ENCODE data around the gene PFKL. TPM values are rescaled to one million over a fixed set of nuclear protein-coding genes. Genes with fewer than 3 reads are reported as not detected.

PFKL gene
- polyA plus RNA-seq, 4 donors, result 138 to 281 (median 216) TPM

- H3K4me1 ChIP-seq (ENCODE audit: control insufficient read depth in 3 of 3, insufficient read depth in 2 of 3, low read depth in 1 of 3, low read length in 2 of 3), result no peaks in the 10 kb centered on the region
- FAIRE-seq (no peak), DNase-seq (no peak)
- WGBS, 3 donors, result 85 to 91% (median 89%) methylated on average over 18 to 22 of the region's 22 CpGs
- H3K27me3 ChIP-seq (ENCODE audit: control insufficient read depth in 3 of 3, insufficient read depth in 3 of 3, low read length in 3 of 3), result peaks cover 0 to 12% (median 0%) of the 10 kb centered on the region in 3 donors
- H3K36me3 ChIP-seq (ENCODE audit: control insufficient read depth in 3 of 3, insufficient read depth in 2 of 3, low read depth in 1 of 3, low read length in 3 of 3), result no peaks in the 10 kb centered on the region
- H3K4me3 ChIP-seq (ENCODE audit: low read depth in 1 of 3, low read length in 3 of 3), result no peak overlapping the region
- H3K27ac ChIP-seq (ENCODE audit: low read depth in 1 of 3, low read length in 2 of 3), result no peak overlapping the region
- H3K9me3 ChIP-seq (ENCODE audit: control insufficient read depth in 2 of 2, insufficient read depth in 1 of 2, low read depth in 1 of 2, low read length in 1 of 2), result peaks cover 0 to 11% of the 10 kb centered on the region in 2 donors
These were observed 66.2 kb downstream of the PFKL start for GRCh38 chr21:44365967-44366585.

GRCh38 chr21:44366586-44367211 is 66.8 kb downstream of the PFKL start:
- 85 to 90% (median 90%) methylated on average over 25 to 28 of the region's 28 CpGs for WGBS, 3 donors
- DNase-seq (no peak), FAIRE-seq (no peak)
- H3K36me3 ChIP-seq (ENCODE audit: control insufficient read depth in 3 of 3, insufficient read depth in 2 of 3, low read depth in 1 of 3, low read length in 3 of 3), result no peaks in the 10 kb centered on the region
- peaks cover 0 to 11% of the 10 kb centered on the region in 2 donors for H3K9me3 ChIP-seq (ENCODE audit: control insufficient read depth in 2 of 2, insufficient read depth in 1 of 2, low read depth in 1 of 2, low read length in 1 of 2)
- no peaks in the 10 kb centered on the region for H3K4me1 ChIP-seq (ENCODE audit: control insufficient read depth in 3 of 3, insufficient read depth in 2 of 3, low read depth in 1 of 3, low read length in 2 of 3)
- H3K4me3 ChIP-seq (ENCODE audit: low read depth in 1 of 3, low read length in 3 of 3), result no peak overlapping the region
- peaks cover 0 to 12% (median 0%) of the 10 kb centered on the region in 3 donors for H3K27me3 ChIP-seq (ENCODE audit: control insufficient read depth in 3 of 3, insufficient read depth in 3 of 3, low read length in 3 of 3)
- H3K27ac ChIP-seq (ENCODE audit: low read depth in 1 of 3, low read length in 2 of 3), result no peak overlapping the region

GRCh38 chr21:44368711-44369446 is 69.0 kb downstream of the PFKL start:
- DNase-seq (peak in 1 of 2 donors; percentile 17), FAIRE-seq (no peak)
- 17 to 41% (median 35%) methylated on average over 31 to 35 of the region's 35 CpGs for WGBS, 3 donors
- H3K9me3 ChIP-seq (ENCODE audit: control insufficient read depth in 2 of 2, insufficient read depth in 1 of 2, low read depth in 1 of 2, low read length in 1 of 2), result peaks cover 0 to 3% of the 10 kb centered on the region in 2 donors
- no peak overlapping the region for H3K4me3 ChIP-seq (ENCODE audit: low read depth in 1 of 3, low read length in 3 of 3)
- H3K27ac ChIP-seq (ENCODE audit: low read depth in 1 of 3, low read length in 2 of 3), result no peak overlapping the region
- H3K4me1 ChIP-seq (ENCODE audit: control insufficient read depth in 3 of 3, insufficient read depth in 2 of 3, low read depth in 1 of 3, low read length in 2 of 3), result no peaks in the 10 kb centered on the region
- no peaks in the 10 kb centered on the region for H3K36me3 ChIP-seq (ENCODE audit: control insufficient read depth in 3 of 3, insufficient read depth in 2 of 3, low read depth in 1 of 3, low read length in 3 of 3)
- peaks cover 0 to 12% (median 0%) of the 10 kb centered on the region in 3 donors for H3K27me3 ChIP-seq (ENCODE audit: control insufficient read depth in 3 of 3, insufficient read depth in 3 of 3, low read length in 3 of 3)

GRCh38 chr21:44370027-44370735 is 70.3 kb downstream of the PFKL start:
- Histone ChIP-seq H3K4me3 (ENCODE audit: low read depth in 1 of 3, low read length in 3 of 3) (no peak overlapping the region), H3K27me3 (ENCODE audit: control insufficient read depth in 3 of 3, insufficient read depth in 3 of 3, low read length in 3 of 3) (peaks cover 0 to 12% (median 0%) of the 10 kb centered on the region in 3 donors), H3K27ac (ENCODE audit: low read depth in 1 of 3, low read length in 2 of 3) (no peak overlapping the region), H3K36me3 (ENCODE audit: control insufficient read depth in 3 of 3, insufficient read depth in 2 of 3, low read depth in 1 of 3, low read length in 3 of 3) (no peaks in the 10 kb centered on the region), H3K4me1 (ENCODE audit: control insufficient read depth in 3 of 3, insufficient read depth in 2 of 3, low read depth in 1 of 3, low read length in 2 of 3) (no peaks in the 10 kb centered on the region), H3K9me3 (ENCODE audit: control insufficient read depth in 2 of 2, insufficient read depth in 1 of 2, low read depth in 1 of 2, low read length in 1 of 2) (no peaks in the 10 kb centered on the region)
- no peak for FAIRE-seq
- 13 to 38% (median 37%) methylated on average over 29 of the region's 29 CpGs for WGBS, 3 donors
- peak in 1 of 2 donors; percentile 72 for DNase-seq

- DNase-seq (no peak), FAIRE-seq (no peak)
- peaks cover 0 to 12% (median 0%) of the 10 kb centered on the region in 3 donors for H3K27me3 ChIP-seq (ENCODE audit: control insufficient read depth in 3 of 3, insufficient read depth in 3 of 3, low read length in 3 of 3)
- 74 to 92% (median 87%) methylated on average over 33 to 37 of the region's 37 CpGs for WGBS, 3 donors
- no peaks in the 10 kb centered on the region for H3K4me1 ChIP-seq (ENCODE audit: control insufficient read depth in 3 of 3, insufficient read depth in 2 of 3, low read depth in 1 of 3, low read length in 2 of 3)
- no peaks in the 10 kb centered on the region for H3K9me3 ChIP-seq (ENCODE audit: control insufficient read depth in 2 of 2, insufficient read depth in 1 of 2, low read depth in 1 of 2, low read length in 1 of 2)
- no peak overlapping the region for H3K27ac ChIP-seq (ENCODE audit: low read depth in 1 of 3, low read length in 2 of 3)
- no peak overlapping the region for H3K4me3 ChIP-seq (ENCODE audit: low read depth in 1 of 3, low read length in 3 of 3)
- no peaks in the 10 kb centered on the region for H3K36me3 ChIP-seq (ENCODE audit: control insufficient read depth in 3 of 3, insufficient read depth in 2 of 3, low read depth in 1 of 3, low read length in 3 of 3)
These were observed 71.0 kb downstream of the PFKL start for GRCh38 chr21:44370786-44371410.

- Histone ChIP-seq H3K27me3 (ENCODE audit: control insufficient read depth in 3 of 3, insufficient read depth in 3 of 3, low read length in 3 of 3) (peaks cover 0 to 12% (median 0%) of the 10 kb centered on the region in 3 donors), H3K9me3 (ENCODE audit: control insufficient read depth in 2 of 2, insufficient read depth in 1 of 2, low read depth in 1 of 2, low read length in 1 of 2) (no peaks in the 10 kb centered on the region), H3K4me3 (ENCODE audit: low read depth in 1 of 3, low read length in 3 of 3) (no peak overlapping the region), H3K4me1 (ENCODE audit: control insufficient read depth in 3 of 3, insufficient read depth in 2 of 3, low read depth in 1 of 3, low read length in 2 of 3) (no peaks in the 10 kb centered on the region), H3K36me3 (ENCODE audit: control insufficient read depth in 3 of 3, insufficient read depth in 2 of 3, low read depth in 1 of 3, low read length in 3 of 3) (no peaks in the 10 kb centered on the region), H3K27ac (ENCODE audit: low read depth in 1 of 3, low read length in 2 of 3) (no peak overlapping the region)
- 90 to 93% (median 93%) methylated on average over 6 of the region's 6 CpGs for WGBS, 3 donors
- DNase-seq (no peak), FAIRE-seq (no peak)
These were observed 71.7 kb downstream of the PFKL start for GRCh38 chr21:44371596-44371995.

- FAIRE-seq, result no peak
- WGBS, 3 donors, result 73 to 80% (median 79%) methylated on average over 8 of the region's 8 CpGs
- Histone ChIP-seq H3K4me1 (ENCODE audit: control insufficient read depth in 3 of 3, insufficient read depth in 2 of 3, low read depth in 1 of 3, low read length in 2 of 3) (no peaks in the 10 kb centered on the region), H3K4me3 (ENCODE audit: low read depth in 1 of 3, low read length in 3 of 3) (no peak overlapping the region), H3K27me3 (ENCODE audit: control insufficient read depth in 3 of 3, insufficient read depth in 3 of 3, low read length in 3 of 3) (peaks cover 0 to 12% (median 0%) of the 10 kb centered on the region in 3 donors), H3K27ac (ENCODE audit: low read depth in 1 of 3, low read length in 2 of 3) (no peak overlapping the region), H3K9me3 (ENCODE audit: control insufficient read depth in 2 of 2, insufficient read depth in 1 of 2, low read depth in 1 of 2, low read length in 1 of 2) (no peaks in the 10 kb centered on the region), H3K36me3 (ENCODE audit: control insufficient read depth in 3 of 3, insufficient read depth in 2 of 3, low read depth in 1 of 3, low read length in 3 of 3) (no peaks in the 10 kb centered on the region)
- DNase-seq, result no peak
These were observed 72.8 kb downstream of the PFKL start for GRCh38 chr21:44372616-44373015.

Measured in small intestine (tissue), 7 donors.